Articular chondrocyte of knee joint (primary cell): Measurements from ENCODE around the gene RNH1. TPM values are rescaled to one million over a fixed set of nuclear protein-coding genes. Genes with fewer than 3 reads are reported as not detected.

Source experiments
- total RNA-seq: library from RNA; depleted of rRNA; stranded (reverse); fragments of >200 nt; gene quantifications from 2 replicates; pipeline ENCODE4 v1.2.3, GENCODE V29; 2012

Gene RNH1
- total RNA-seq = 292 and 316 TPM in 2 replicates

GRCh38 chr11:506995-507726 lies at the start of gene RNH1:
Gene RNH1, minus strand, starts transcription at chr11:507242. Its CDS starts 5,080 bp downstream, at chr11:502162.

GRCh38 chr11:536841-537621 lies 30.0 kb upstream of the RNH1 start, which contains the start of gene LRRC56:
Gene LRRC56, plus strand, starts transcription at chr11:537527. Its CDS starts 3,158 bp downstream, at chr11:540685.

DNA sequence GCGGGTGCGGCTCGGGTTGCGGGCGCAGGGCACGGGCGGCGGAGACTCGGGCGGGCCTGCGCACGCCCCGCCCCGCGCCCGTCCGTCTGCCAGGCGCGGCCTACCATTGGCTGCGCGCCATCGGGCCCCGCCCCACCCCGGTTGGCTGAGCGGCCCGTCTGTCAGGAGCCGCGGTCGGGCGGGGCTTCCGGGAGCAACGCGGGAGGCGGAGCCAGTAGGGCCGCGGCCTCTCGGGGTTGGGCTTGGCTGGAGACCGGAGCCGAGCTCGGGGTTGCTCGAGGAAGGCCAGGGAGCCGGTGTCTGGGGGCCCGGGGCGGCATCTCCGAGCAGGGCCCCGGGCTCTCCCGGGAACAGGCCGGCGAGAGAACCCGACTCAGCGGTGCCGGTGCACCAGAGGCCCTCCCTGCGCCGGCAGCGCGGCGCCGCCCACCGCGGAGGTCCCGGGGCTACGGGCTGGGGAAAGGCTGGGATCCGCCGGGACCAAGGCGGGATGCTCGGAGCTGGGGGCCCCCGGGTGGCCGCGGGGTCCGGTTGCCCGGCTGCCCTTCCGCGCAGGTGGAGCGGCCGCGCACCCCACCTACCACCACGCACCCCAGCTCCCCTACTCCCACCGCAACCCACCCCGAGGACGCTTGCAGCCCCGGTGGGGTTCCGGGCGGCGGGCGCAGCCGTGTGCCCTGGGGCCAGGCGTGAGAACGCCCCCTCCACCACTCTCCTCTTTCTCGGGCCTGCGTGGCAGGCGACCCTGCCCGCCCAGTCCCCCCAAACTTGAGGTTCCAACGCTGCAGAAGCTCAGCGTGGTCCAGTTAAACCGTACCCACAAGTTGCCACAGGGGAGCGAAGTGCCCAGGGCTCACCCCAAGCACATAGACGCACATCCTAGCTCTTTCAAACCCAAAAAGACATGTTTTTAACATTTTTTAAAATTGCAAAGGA lies 28.7 kb upstream of the RNH1 start, which contains the start of gene HRAS:
Gene HRAS, minus strand, starts transcription at position 58 of the 936 bp plus-strand sequence.

GRCh38 chr11:449889-450808 lies 56.9 kb downstream of the RNH1 start, which contains the start of gene PTDSS2:
Gene PTDSS2, plus strand, starts transcription at chr11:450279. Its CDS starts 177 bp downstream, at chr11:450456.

Other genes with a start within 250 kb of the RNH1 start
- not detected in 2 replicates for gene NLRP6, start 228.8 kb downstream of the RNH1 start, total RNA-seq
- gene PGGHG, start 218.1 kb downstream of the RNH1 start, total RNA-seq = 7.0 and 11.0 TPM in 2 replicates
- gene IFITM5, start 207.7 kb downstream of the RNH1 start, total RNA-seq = not detected in 2 replicates
- 63.3 and 122 TPM in 2 replicates for gene IFITM2, start 199.4 kb downstream of the RNH1 start, total RNA-seq
- gene IFITM1, start 193.2 kb downstream of the RNH1 start, total RNA-seq = 44.9 and 51.7 TPM in 2 replicates
- 103 and 138 TPM in 2 replicates for gene IFITM3, start 186.4 kb downstream of the RNH1 start, total RNA-seq
- 0.52 and 0.65 TPM in 2 replicates for gene B4GALNT4, start 137.7 kb downstream of the RNH1 start, total RNA-seq
- gene PKP3, start 113.0 kb downstream of the RNH1 start, total RNA-seq = 0.52 and 1.2 TPM in 2 replicates
- 14.0 and 19.3 TPM in 2 replicates for gene SIGIRR, start 92.2 kb downstream of the RNH1 start, total RNA-seq
- gene ANO9, start 65.2 kb downstream of the RNH1 start, total RNA-seq = not detected in 2 replicates
- 23.2 and 24.0 TPM in 2 replicates for gene PTDSS2, start 57.0 kb downstream of the RNH1 start, total RNA-seq
- 27.3 and 34.6 TPM in 2 replicates for gene HRAS, start 28.3 kb upstream of the RNH1 start, total RNA-seq
- 0.54 and 0.91 TPM in 2 replicates for gene LRRC56, start 30.3 kb upstream of the RNH1 start, total RNA-seq
- 0.26 and 0.32 TPM in 2 replicates for gene LMNTD2, start 53.5 kb upstream of the RNH1 start, total RNA-seq
- 2.2 and 7.2 TPM in 2 replicates for gene RASSF7, start 53.7 kb upstream of the RNH1 start, total RNA-seq
- 20.2 and 20.4 TPM in 2 replicates for gene PHRF1, start 69.2 kb upstream of the RNH1 start, total RNA-seq
- 9.0 and 9.1 TPM in 2 replicates for gene IRF7, start 108.7 kb upstream of the RNH1 start, total RNA-seq
- gene CDHR5, start 117.7 kb upstream of the RNH1 start, total RNA-seq = not detected in 2 replicates
- gene SCT, start 119.9 kb upstream of the RNH1 start, total RNA-seq = not detected in 2 replicates
- not detected in 2 replicates for gene DRD4, start 130.0 kb upstream of the RNH1 start, total RNA-seq
- 24.9 and 29.7 TPM in 2 replicates for gene DEAF1, start 188.0 kb upstream of the RNH1 start, total RNA-seq
- gene TMEM80, start 188.6 kb upstream of the RNH1 start, total RNA-seq = 11.1 and 15.0 TPM in 2 replicates
- 26.9 and 28.9 TPM in 2 replicates for gene EPS8L2, start 199.0 kb upstream of the RNH1 start, total RNA-seq
- gene TALDO1, start 240.2 kb upstream of the RNH1 start, total RNA-seq = 223 and 244 TPM in 2 replicates